Ammon's horn (tissue), 1 donor: Measurements from ENCODE around the gene RGS6.

ENCODE experiments used
- DNase-seq: peaks from one replicate; pipeline ENCODE4 v3.0.0-alpha.2; 2016; ENCODE audit warnings: low spot score

The RGS6 gene

GRCh38 chr14:72523424-72524294, 591.4 kb downstream of the RGS6 start:
- DNase-seq = no peak

GRCh38 chr14:72524295-72524629, 592.0 kb downstream of the RGS6 start:
- DNase-seq = no peak

- no peak for DNase-seq
These were observed 593.1 kb downstream of the RGS6 start for GRCh38 chr14:72525087-72525915.

GRCh38 chr14:72527591-72527990, 595.4 kb downstream of the RGS6 start:
- no peak for DNase-seq

- DNase-seq = no peak
These were observed 596.0 kb downstream of the RGS6 start for GRCh38 chr14:72528059-72528862.

- DNase-seq = no peak
These were observed 596.6 kb downstream of the RGS6 start for GRCh38 chr14:72528863-72529175.

- DNase-seq = no peak
These were observed 600.6 kb downstream of the RGS6 start for GRCh38 chr14:72532686-72533454.

GRCh38 chr14:72535485-72535884, 603.3 kb downstream of the RGS6 start:
- no peak for DNase-seq

- no peak for DNase-seq
These were observed 606.2 kb downstream of the RGS6 start for GRCh38 chr14:72538387-72538786.

- no peak for DNase-seq
These were observed 607.6 kb downstream of the RGS6 start for GRCh38 chr14:72539661-72540315.

GRCh38 chr14:72540836-72541235, 608.6 kb downstream of the RGS6 start:
- DNase-seq = no peak

- DNase-seq = no peak
These were observed 609.3 kb downstream of the RGS6 start for GRCh38 chr14:72541546-72541945.

GRCh38 chr14:72543341-72543740, 611.1 kb downstream of the RGS6 start:
- DNase-seq = no peak

- DNase-seq = peak; percentile 60
These were observed 612.6 kb downstream of the RGS6 start for GRCh38 chr14:72544615-72545387.

- DNase-seq = no peak
These were observed 613.4 kb downstream of the RGS6 start for GRCh38 chr14:72545411-72546311.

GRCh38 chr14:72546344-72547016, 614.3 kb downstream of the RGS6 start:
- DNase-seq = no peak

GRCh38 chr14:72547999-72548398, 615.8 kb downstream of the RGS6 start:
- DNase-seq = no peak

- no peak for DNase-seq
These were observed 616.8 kb downstream of the RGS6 start for GRCh38 chr14:72549026-72549425.

- no peak for DNase-seq
These were observed 617.6 kb downstream of the RGS6 start for GRCh38 chr14:72549854-72550253.
